Muscle of arm (tissue), 12 donors: ENCODE data around the gene LRP8. TPM values are rescaled to one million over a fixed set of nuclear protein-coding genes. Genes with fewer than 3 reads are reported as not detected.

ENCODE experiments used
- DNase-seq: peaks from one replicate; pipeline ENCODE4 v3.0.0-alpha.2; 2013
- polyA plus RNA-seq, 12 donors: library from polyadenylated mRNA; unstranded; fragments of 120-200 nt; gene quantifications; one replicate each; pipeline ENCODE4 v1.2.1, GENCODE V29; 2013; ENCODE audit not compliant: insufficient read length in 12 of 12

LRP8 gene
- polyA plus RNA-seq, 12 donors = 3.0 to 14.6 (median 6.2) TPM; not detected in 1

GRCh38 chr1:53262000-53262399, 65.9 kb downstream of the LRP8 start:
- no peak for DNase-seq

GRCh38 chr1:53260631-53261247, 67.1 kb downstream of the LRP8 start:
- no peak for DNase-seq

- no peak for DNase-seq
These were observed 67.9 kb downstream of the LRP8 start for GRCh38 chr1:53259932-53260331.

- DNase-seq = no peak
These were observed 69.7 kb downstream of the LRP8 start for GRCh38 chr1:53258216-53258615.

GRCh38 chr1:53257454-53258081, 70.3 kb downstream of the LRP8 start:
- no peak for DNase-seq

GRCh38 chr1:53256511-53257453, 71.1 kb downstream of the LRP8 start:
- DNase-seq = no peak

- no peak for DNase-seq
These were observed 72.8 kb downstream of the LRP8 start for GRCh38 chr1:53255031-53255430.

- no peak for DNase-seq
These were observed 73.7 kb downstream of the LRP8 start for GRCh38 chr1:53254011-53254640.

GRCh38 chr1:53250325-53250724, 77.5 kb downstream of the LRP8 start:
- DNase-seq = no peak

GRCh38 chr1:53249706-53250105, 78.2 kb downstream of the LRP8 start:
- no peak for DNase-seq

- DNase-seq = no peak
These were observed 81.4 kb downstream of the LRP8 start for GRCh38 chr1:53246261-53247134.

- DNase-seq = no peak
These were observed 83.7 kb downstream of the LRP8 start for GRCh38 chr1:53244141-53244540.

- no peak for DNase-seq
These were observed 85.5 kb downstream of the LRP8 start for GRCh38 chr1:53242381-53242780.

GRCh38 chr1:53241828-53242227, 86.0 kb downstream of the LRP8 start:
- no peak for DNase-seq

- peak; percentile 97 for DNase-seq
These were observed 89.4 kb downstream of the LRP8 start, which contains the start of gene MAGOH for GRCh38 chr1:53238197-53239155. Gene MAGOH (minus strand): TSS chr1:53238518. CDS start chr1:53238448, 70 bp downstream.

- no peak for DNase-seq
These were observed 90.2 kb downstream of the LRP8 start for GRCh38 chr1:53237638-53238037.

GRCh38 chr1:53220962-53221286, 106.9 kb downstream of the LRP8 start:
- DNase-seq = no peak

GRCh38 chr1:53220171-53220961, 107.5 kb downstream of the LRP8 start, which contains the start of gene CZIB:
Gene CZIB (minus strand): TSS chr1:53220634. CDS start chr1:53220575, 59 bp downstream.
- DNase-seq = peak; percentile 94

GRCh38 chr1:53219711-53220110, 108.2 kb downstream of the LRP8 start:
- DNase-seq = no peak
